ENCODE data around the gene OSBPL3. TPM values are rescaled to one million over a fixed set of nuclear protein-coding genes. Genes with fewer than 3 reads are reported as not detected.

The OSBPL3 gene
- total RNA-seq, 1 experiment from 2014 or later = 11.6 TPM

GRCh38 chr7:24889611-24890010, 90.4 kb downstream of the OSBPL3 start:
- Histone ChIP-seq H3K27ac (ENCODE audit: low read length) (no peak overlapping the region), H2AFZ (ENCODE audit: low read length) (no peak overlapping the region), H3K79me2 (ENCODE audit: low read length) (peaks cover 12% of the 10 kb centered on the region; the same call in 1 of the 2 replicates), H3K9me2 (replicated peaks; ENCODE audit: low read length) (no peaks in the 10 kb centered on the region), H3K4me3 (ENCODE audit: low read length) (no peak overlapping the region), H4K20me1 (ENCODE audit: low read length) (no peaks in the 10 kb centered on the region), H3K9ac (ENCODE audit: low read length) (no peak overlapping the region), H3K36me3 (ENCODE audit: low read depth, low read length) (peaks cover 5% of the 10 kb centered on the region; the same call in 1 of the 2 replicates), H3K4me1 (ENCODE audit: insufficient read depth, low read length) (no peaks in the 10 kb centered on the region), H3K9me3 (ENCODE audit: low read length) (no peaks in the 10 kb centered on the region), H3F3A (ENCODE audit: low read length, unreplicated experiment) (no peaks in the 10 kb centered on the region), H3K4me2 (ENCODE audit: low read length) (no peak overlapping the region), H3K27me3 (ENCODE audit: low read length) (no peaks in the 10 kb centered on the region)
- ATAC-seq = no peak
- intact Hi-C loops (cut with micrococcal nuclease) = loop anchor here (10.0 kb wide), 1 partner anchor 205 kb away; no protein-coding TSS in a partner anchor
- POLR2A ChIA-PET (ENCODE audit: unreplicated experiment) = interaction anchor here (0.5 kb wide), 1 partner anchor 20 kb away, joined by 3 read pairs; no protein-coding TSS in a partner anchor
- DNase-seq = no peak
- no TSS peak for BruUV-seq (replicated peaks)
- CTCF ChIA-PET = interaction anchor here (0.5 kb wide), 1 partner anchor 79 kb away, joined by 3 read pairs; no protein-coding TSS in a partner anchor
- TF ChIP-seq EZH2phosphoT487 (IDR thresholded peaks at IDR 0.05; ENCODE audit: borderline replicate concordance, low read length) = no peak
- TF ChIP-seq EZH2 (IDR thresholded peaks at IDR 0.05; ENCODE audit: low read length, unreplicated experiment) = no peak
- no peak for TF ChIP-seq CTCF (conservative IDR thresholded peaks at IDR 0.05; ENCODE audit: low read depth, low read length)

- ATAC-seq = no peak
- intact Hi-C loops (cut with micrococcal nuclease) = no loop called here
These were observed 91.3 kb downstream of the OSBPL3 start for GRCh38 chr7:24888653-24889052.

More at GRCh38 chr7:24888653-24889052, 91.3 kb downstream of the OSBPL3 start:
- CTCF ChIA-PET = interaction anchor here (0.6 kb wide), 1 partner anchor 84 kb away, joined by 3 read pairs; no protein-coding TSS in a partner anchor
- Histone ChIP-seq H3K9me2 (replicated peaks; ENCODE audit: low read length) (no peaks in the 10 kb centered on the region), H3K79me2 (ENCODE audit: low read length) (0 out of 2 replicates have a peak, but pooled peaks cover 5% of the 10 kb centered on the region), H2AFZ (ENCODE audit: low read length) (no peak overlapping the region), H3K27me3 (ENCODE audit: low read length) (no peaks in the 10 kb centered on the region), H3K27ac (ENCODE audit: low read length) (no peak overlapping the region), H3F3A (ENCODE audit: low read length, unreplicated experiment) (no peaks in the 10 kb centered on the region), H3K36me3 (ENCODE audit: low read depth, low read length) (peaks cover 5% of the 10 kb centered on the region; the same call in 1 of the 2 replicates), H3K9me3 (ENCODE audit: low read length) (no peaks in the 10 kb centered on the region), H3K4me2 (ENCODE audit: low read length) (no peak overlapping the region), H3K9ac (ENCODE audit: low read length) (no peak overlapping the region), H4K20me1 (ENCODE audit: low read length) (no peaks in the 10 kb centered on the region), H3K4me3 (ENCODE audit: low read length) (no peak overlapping the region), H3K4me1 (ENCODE audit: insufficient read depth, low read length) (peaks cover 3% of the 10 kb centered on the region)
- no peak for TF ChIP-seq EZH2 (IDR thresholded peaks at IDR 0.05; ENCODE audit: low read length, unreplicated experiment)
- no peak for TF ChIP-seq CTCF (conservative IDR thresholded peaks at IDR 0.05; ENCODE audit: low read depth, low read length)
- no peak for TF ChIP-seq EZH2phosphoT487 (IDR thresholded peaks at IDR 0.05; ENCODE audit: borderline replicate concordance, low read length)
- BruUV-seq (replicated peaks) = no TSS peak
- DNase-seq = no peak
- POLR2A ChIA-PET (ENCODE audit: unreplicated experiment) = no interaction called here
